Tibial nerve (tissue), 4 donors: Measurements from ENCODE around the gene LSP1.

ENCODE experiments used
- CTCF ChIP-seq, 5 experiments: fragments of 200-600 bp in 3 of 5; fragments of 450-650 bp in 2 of 5; sonication (generic) in 3 of 5; IDR thresholded peaks; one replicate each; pipeline ENCODE4 v1.5.1; 2016 to 2019; ENCODE audit warnings: antibody characterized with exemption in 5 of 5, mild to moderate bottlenecking in 3 of 5, moderate library complexity in 2 of 5
- EP300 ChIP-seq, 2 donors: sonication (generic); formaldehyde crosslinking; IDR thresholded peaks; one replicate each; pipeline ENCODE4 v1.6.1; 2017; ENCODE audit warnings: antibody characterized with exemption in 2 of 2, mild to moderate bottlenecking in 1 of 2
- POLR2A ChIP-seq, 2 donors: fragments of 450-650 bp; IDR thresholded peaks; one replicate each; pipeline ENCODE4 v1.6.1; 2017; ENCODE audit warnings: antibody characterized with exemption in 2 of 2, mild to moderate bottlenecking in 2 of 2, moderate library complexity in 2 of 2

- TF ChIP-seq CTCF (IDR thresholded peaks at IDR 0.05) (no peak), EP300 (IDR thresholded peaks at IDR 0.05) (no peak), POLR2A (IDR thresholded peaks at IDR 0.05) (no peak)
These were observed 27.0 kb upstream of the LSP1 start for GRCh38 chr11:1825785-1826451.
